Osteocyte (in vitro differentiated cells): ENCODE measurements around the gene XRCC4. TPM values are rescaled to one million over a fixed set of nuclear protein-coding genes. Genes with fewer than 3 reads are reported as not detected.

ENCODE experiments used
- DNase-seq: peaks from one replicate; pipeline ENCODE4 v3.0.0; 2021; ENCODE audit warnings: mixed read lengths; ENCODE audit not compliant: unreplicated experiment; ENCODE audit errors: extremely low spot score
- H3K27ac Mint-ChIP-seq: one replicate; pipeline ENCODE4 v1.8.0; 2021; ENCODE audit warnings: mild to moderate bottlenecking, mixed read lengths; ENCODE audit not compliant: unreplicated experiment
- H3K27me3 Mint-ChIP-seq: one replicate; pipeline ENCODE4 v1.8.0; 2021; ENCODE audit warnings: mixed read lengths; ENCODE audit not compliant: unreplicated experiment
- H3K36me3 Mint-ChIP-seq: one replicate; pipeline ENCODE4 v1.8.0; 2021; ENCODE audit warnings: mixed read lengths; ENCODE audit not compliant: unreplicated experiment
- H3K4me1 Mint-ChIP-seq: one replicate; pipeline ENCODE4 v1.8.0; 2021; ENCODE audit warnings: mixed read lengths; ENCODE audit not compliant: unreplicated experiment
- H3K4me3 Mint-ChIP-seq: one replicate; pipeline ENCODE4 v1.8.0; 2021; ENCODE audit warnings: mild to moderate bottlenecking, moderate library complexity, mixed read lengths; ENCODE audit not compliant: unreplicated experiment
- H3K9me3 Mint-ChIP-seq: one replicate; pipeline ENCODE4 v1.8.0; 2021; ENCODE audit warnings: mixed read lengths; ENCODE audit not compliant: unreplicated experiment
- total RNA-seq: library from RNA; stranded (reverse); gene quantifications from 2 replicates; pipeline ENCODE4 v1.2.1, GENCODE V29; 2021
- TF ChIP-seq, protein P1 (sequence below): fragments of 200-600 bp; sonication (generic); IDR thresholded peaks from 2 replicates; pipeline ENCODE4 v1.5.0; 2021; ENCODE audit warnings: antibody characterized with exemption, mild to moderate bottlenecking, moderate library complexity

Gene XRCC4
- total RNA-seq, 1 donor from 2014 or later: 4.2 TPM

DNA sequence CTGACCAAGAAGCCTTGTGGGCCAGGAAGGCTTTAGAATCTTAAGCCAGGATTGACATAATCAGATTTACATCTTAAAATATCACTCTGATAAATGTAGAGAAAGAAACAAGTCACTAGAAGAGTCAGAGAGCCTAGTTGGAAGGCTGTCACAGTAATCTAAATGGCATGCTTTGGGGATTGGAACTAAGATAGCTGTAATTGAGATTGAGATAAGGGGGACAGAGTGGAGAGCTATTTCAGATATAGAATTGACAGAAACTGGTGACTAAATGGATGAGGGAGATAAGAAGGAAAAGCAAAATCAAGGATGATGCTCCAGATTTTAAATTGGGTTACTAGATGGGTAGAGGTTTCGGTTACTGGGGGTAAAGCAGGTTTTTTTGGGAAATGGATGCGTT, 100.5 kb downstream of the XRCC4 start:
- Mint-ChIP-seq H3K27ac (no peak overlapping the region), H3K9me3 (no peaks in the 10 kb centered on the region), H3K4me3 (no peak overlapping the region), H3K4me1 (no peaks in the 10 kb centered on the region), H3K27me3 (no peaks in the 10 kb centered on the region), H3K36me3 (no peaks in the 10 kb centered on the region)
- TF ChIP-seq, protein P1, sequence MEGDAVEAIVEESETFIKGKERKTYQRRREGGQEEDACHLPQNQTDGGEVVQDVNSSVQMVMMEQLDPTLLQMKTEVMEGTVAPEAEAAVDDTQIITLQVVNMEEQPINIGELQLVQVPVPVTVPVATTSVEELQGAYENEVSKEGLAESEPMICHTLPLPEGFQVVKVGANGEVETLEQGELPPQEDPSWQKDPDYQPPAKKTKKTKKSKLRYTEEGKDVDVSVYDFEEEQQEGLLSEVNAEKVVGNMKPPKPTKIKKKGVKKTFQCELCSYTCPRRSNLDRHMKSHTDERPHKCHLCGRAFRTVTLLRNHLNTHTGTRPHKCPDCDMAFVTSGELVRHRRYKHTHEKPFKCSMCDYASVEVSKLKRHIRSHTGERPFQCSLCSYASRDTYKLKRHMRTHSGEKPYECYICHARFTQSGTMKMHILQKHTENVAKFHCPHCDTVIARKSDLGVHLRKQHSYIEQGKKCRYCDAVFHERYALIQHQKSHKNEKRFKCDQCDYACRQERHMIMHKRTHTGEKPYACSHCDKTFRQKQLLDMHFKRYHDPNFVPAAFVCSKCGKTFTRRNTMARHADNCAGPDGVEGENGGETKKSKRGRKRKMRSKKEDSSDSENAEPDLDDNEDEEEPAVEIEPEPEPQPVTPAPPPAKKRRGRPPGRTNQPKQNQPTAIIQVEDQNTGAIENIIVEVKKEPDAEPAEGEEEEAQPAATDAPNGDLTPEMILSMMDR: no peak
- DNase-seq: no peak

DNA sequence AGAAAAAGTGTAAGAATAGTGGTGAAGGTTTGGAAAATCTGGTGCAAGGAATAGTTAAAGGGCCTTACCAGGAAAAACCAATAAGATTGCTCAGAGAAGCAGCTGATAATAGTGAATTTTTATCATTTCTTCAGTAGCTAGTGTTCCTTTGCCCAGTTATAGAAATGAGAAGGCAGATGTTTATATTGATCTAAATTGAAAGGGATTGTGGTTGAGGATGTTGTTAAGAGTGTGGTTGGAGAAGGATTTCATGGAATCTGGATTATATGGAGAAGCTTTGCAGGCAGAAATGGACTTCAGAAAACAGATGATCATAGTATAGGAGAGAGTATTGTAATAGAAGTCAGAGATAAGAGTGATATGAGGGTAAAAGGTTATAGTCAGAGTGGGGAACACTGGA, 102.6 kb downstream of the XRCC4 start:
- TF ChIP-seq, protein P1: no peak
- DNase-seq: no peak
- H3K27me3 Mint-ChIP-seq: no peaks in the 10 kb centered on the region
- H3K36me3 Mint-ChIP-seq: no peaks in the 10 kb centered on the region
- H3K4me3 Mint-ChIP-seq: no peak overlapping the region
- H3K9me3 Mint-ChIP-seq: no peaks in the 10 kb centered on the region
- H3K27ac Mint-ChIP-seq: no peak overlapping the region
- H3K4me1 Mint-ChIP-seq: no peaks in the 10 kb centered on the region

DNA sequence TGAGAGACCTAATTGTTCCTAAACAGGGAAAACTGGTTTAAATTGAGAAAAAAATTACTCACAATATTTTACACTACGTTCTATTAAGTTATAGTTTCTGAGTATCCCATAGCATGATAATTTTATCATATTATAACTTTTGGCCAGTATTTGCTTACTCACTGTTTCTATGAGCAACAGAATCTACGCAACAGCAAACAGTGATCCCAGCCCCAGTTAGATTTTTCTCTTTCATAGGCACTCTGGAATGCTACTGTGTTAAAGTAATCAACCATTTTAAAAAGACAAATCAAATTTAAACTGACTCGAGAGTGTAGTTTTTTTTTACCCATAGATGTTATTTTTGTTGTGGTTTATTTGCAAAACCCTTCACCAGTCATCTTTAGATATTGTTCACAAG, 107.2 kb downstream of the XRCC4 start:
- no peak for DNase-seq
- no peaks in the 10 kb centered on the region for H3K4me1 Mint-ChIP-seq
- H3K4me3 Mint-ChIP-seq: no peak overlapping the region
- TF ChIP-seq, protein P1: no peak
- H3K27ac Mint-ChIP-seq: no peak overlapping the region
- peaks cover 1% of the 10 kb centered on the region for H3K36me3 Mint-ChIP-seq
- H3K27me3 Mint-ChIP-seq: no peaks in the 10 kb centered on the region
- H3K9me3 Mint-ChIP-seq: peaks cover 4% of the 10 kb centered on the region

DNA sequence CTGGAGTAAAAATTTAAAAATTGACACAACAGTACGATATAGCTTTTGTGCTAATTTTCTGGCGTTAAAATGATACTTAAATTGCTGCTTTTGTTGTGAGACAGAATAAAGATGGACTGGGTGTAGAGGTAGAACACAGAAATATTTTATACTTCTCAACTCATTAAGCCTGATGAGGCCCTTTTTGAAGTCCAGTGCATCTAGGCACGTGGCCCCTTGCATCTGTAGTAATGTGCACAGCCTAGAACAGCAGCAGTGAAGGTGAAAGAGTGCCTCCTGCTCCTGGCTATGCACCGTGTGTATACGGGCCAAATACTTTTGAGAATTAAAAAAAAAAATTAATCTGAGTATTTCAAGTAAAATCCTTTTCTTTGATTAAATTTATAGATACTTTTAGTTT, 115.6 kb downstream of the XRCC4 start:
- Mint-ChIP-seq H3K27ac (no peak overlapping the region), H3K4me3 (no peak overlapping the region)
- TF ChIP-seq, protein P1: no peak

DNA sequence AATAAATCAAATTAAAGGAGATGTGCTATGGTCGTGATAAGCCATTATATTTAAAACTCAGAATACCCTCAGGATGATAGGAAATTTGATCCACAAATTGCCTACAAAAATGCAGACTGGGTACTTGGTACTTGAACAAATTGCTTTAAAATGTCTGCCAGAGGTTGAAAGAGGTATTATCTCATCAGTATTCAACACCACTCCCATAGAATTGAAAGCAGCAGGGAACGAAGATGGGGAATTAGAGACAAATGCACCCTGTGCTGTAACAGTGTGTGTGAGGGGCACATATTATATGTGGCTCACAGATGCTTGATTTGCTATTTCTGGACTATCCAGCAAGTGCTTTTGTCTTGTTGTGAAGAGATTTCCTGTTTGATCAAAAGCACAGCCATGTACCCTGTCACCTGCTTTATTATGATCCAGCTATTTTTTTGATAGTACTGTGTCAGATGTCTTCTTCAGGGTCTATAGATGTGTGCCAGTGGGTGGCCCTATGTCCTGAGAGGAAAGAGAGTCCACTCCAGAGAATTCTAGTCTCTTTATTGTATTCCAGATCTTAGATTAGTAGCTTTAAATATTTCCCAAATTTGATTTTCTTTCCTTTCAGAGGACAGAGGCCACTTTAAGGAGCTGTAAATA, 120.1 kb downstream of the XRCC4 start:
- no peak overlapping the region for H3K4me3 Mint-ChIP-seq
- H3K4me1 Mint-ChIP-seq: peaks cover 3% of the 10 kb centered on the region
- H3K27ac Mint-ChIP-seq: no peak overlapping the region
- H3K9me3 Mint-ChIP-seq: no peaks in the 10 kb centered on the region
- H3K36me3 Mint-ChIP-seq: peaks cover 3% of the 10 kb centered on the region
- no peaks in the 10 kb centered on the region for H3K27me3 Mint-ChIP-seq
- no peak for DNase-seq
- TF ChIP-seq, protein P1: no peak

More for the DNA sequence above, 115.6 kb downstream of the XRCC4 start:
- H3K4me1 Mint-ChIP-seq: no peaks in the 10 kb centered on the region
- DNase-seq: no peak
- H3K9me3 Mint-ChIP-seq: no peaks in the 10 kb centered on the region
- H3K36me3 Mint-ChIP-seq: no peaks in the 10 kb centered on the region
- H3K27me3 Mint-ChIP-seq: no peaks in the 10 kb centered on the region
